ENCODE data around the gene FAM78A.

The FAM78A gene

DNA sequence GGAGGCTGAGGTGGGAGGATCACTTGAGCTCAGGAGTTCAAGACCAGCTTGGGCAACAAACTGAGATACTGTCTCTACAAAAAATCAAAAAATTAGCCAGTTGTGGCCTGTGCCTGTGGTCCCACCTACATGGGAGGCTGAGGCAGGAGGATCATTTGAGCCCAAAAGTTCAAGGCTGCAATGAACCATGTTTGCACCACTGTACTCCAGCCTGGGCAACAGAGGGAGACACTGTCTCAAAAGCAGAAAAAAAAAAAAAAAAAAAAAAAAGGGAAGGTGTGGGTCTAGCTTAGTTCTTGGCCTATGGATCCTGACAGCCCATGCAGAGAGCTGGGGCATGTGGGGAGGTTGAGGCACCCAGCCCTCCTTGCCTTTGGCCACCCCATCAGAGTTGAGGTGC lies 24.1 kb upstream of the FAM78A start:
- no peak overlapping the region for H3K4me3 ChIP-seq (ENCODE audit: low read depth, low read length)
- no peaks in the 10 kb centered on the region for H3K79me2 ChIP-seq (ENCODE audit: control insufficient read depth, insufficient read depth, low read length, unreplicated experiment)
- no peak overlapping the region for H3K27ac ChIP-seq (ENCODE audit: low read depth, low read length)
- H3K36me3 ChIP-seq (ENCODE audit: insufficient read depth, low read length): no peaks in the 10 kb centered on the region
- H3K4me1 ChIP-seq (ENCODE audit: control insufficient read depth, insufficient read depth, low read length, unreplicated experiment): no peaks in the 10 kb centered on the region
- H3K27me3 ChIP-seq (ENCODE audit: insufficient read depth, low read length): no peaks in the 10 kb centered on the region
- H2AFZ ChIP-seq (ENCODE audit: low read length, unreplicated experiment): no peak overlapping the region

DNA sequence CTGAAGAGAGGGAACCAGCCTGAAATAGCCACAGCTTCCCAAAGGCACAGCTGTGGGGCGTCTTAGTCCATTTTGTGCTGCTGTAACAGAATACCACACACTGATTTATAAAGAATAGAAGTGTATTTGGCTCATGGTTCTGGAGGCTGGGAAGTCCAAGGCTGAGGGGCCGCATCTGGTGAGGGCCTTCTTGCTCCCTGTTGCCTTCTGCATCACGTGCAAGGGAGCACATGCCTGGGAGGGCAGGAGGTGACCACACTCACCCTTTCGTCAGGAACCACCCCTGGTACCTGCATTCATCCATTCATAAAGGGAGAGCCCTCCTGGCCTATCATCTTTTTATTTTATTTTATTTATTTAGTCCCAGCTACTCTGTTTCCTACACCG lies 23.6 kb upstream of the FAM78A start:
- Histone ChIP-seq H3K4me1 (ENCODE audit: control insufficient read depth, insufficient read depth, low read length, unreplicated experiment) (no peaks in the 10 kb centered on the region), H3K4me3 (ENCODE audit: low read depth, low read length) (no peak overlapping the region), H2AFZ (ENCODE audit: low read length, unreplicated experiment) (no peak overlapping the region), H3K36me3 (ENCODE audit: insufficient read depth, low read length) (no peaks in the 10 kb centered on the region), H3K27me3 (ENCODE audit: insufficient read depth, low read length) (no peaks in the 10 kb centered on the region), H3K27ac (ENCODE audit: low read depth, low read length) (no peak overlapping the region), H3K79me2 (ENCODE audit: control insufficient read depth, insufficient read depth, low read length, unreplicated experiment) (no peaks in the 10 kb centered on the region)

DNA sequence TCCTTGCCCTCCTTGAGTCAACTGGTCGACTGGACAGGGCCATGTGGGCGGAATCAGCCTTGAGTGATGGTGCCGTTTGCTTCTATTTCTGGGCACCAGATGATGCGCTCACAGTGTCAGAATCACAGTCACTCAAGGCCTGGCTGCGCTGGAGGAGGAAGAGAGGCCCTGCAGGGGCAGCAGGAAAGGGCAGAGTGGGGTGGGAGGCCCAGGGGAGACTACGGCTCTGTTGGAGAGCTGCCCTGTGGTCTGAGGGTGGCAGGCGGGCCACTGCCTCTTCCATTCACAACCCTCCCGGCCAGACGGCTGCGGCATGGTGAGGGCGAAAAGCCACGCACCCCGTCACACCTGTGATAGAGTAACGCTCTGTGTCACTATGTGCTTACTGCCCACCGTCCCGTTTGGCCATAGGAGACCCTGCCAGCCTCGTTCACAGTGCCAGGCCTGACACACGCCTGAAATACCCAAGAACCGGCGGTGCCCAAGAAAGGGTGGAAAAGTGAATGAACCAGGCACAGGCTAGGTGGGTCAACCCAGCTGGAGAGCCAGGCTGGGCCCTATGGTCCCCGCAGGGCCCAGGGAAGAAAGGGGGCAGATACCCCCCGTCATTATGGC lies 23.1 kb upstream of the FAM78A start:
- Histone ChIP-seq H3K4me1 (ENCODE audit: control insufficient read depth, insufficient read depth, low read length, unreplicated experiment) (no peaks in the 10 kb centered on the region), H3K36me3 (ENCODE audit: insufficient read depth, low read length) (no peaks in the 10 kb centered on the region), H2AFZ (ENCODE audit: low read length, unreplicated experiment) (no peak overlapping the region), H3K79me2 (ENCODE audit: control insufficient read depth, insufficient read depth, low read length, unreplicated experiment) (no peaks in the 10 kb centered on the region), H3K27ac (ENCODE audit: low read depth, low read length) (no peak overlapping the region), H3K4me3 (ENCODE audit: low read depth, low read length) (no peak overlapping the region), H3K27me3 (ENCODE audit: insufficient read depth, low read length) (no peaks in the 10 kb centered on the region)

DNA sequence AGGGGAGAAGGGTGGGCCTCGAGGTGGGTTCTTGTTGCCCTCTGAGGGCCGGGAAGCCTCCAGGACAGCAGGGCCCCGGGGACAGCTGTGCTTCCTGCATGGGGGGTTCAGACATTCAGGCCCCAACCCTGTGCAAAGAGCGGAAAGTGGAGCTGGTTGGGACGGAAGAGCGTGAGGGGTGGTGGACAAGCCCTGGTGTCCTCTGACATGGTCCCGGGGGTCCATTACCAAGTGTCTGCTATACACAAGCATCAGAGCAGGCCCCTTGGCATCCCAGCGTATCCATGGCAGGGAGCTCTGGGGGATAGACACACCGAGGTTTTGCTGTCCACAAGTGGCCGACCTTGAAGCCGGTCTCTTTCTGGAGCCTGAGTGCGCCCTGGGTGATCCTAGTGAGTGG lies 22.5 kb upstream of the FAM78A start:
- Histone ChIP-seq H3K27me3 (ENCODE audit: insufficient read depth, low read length) (no peaks in the 10 kb centered on the region), H3K4me1 (ENCODE audit: control insufficient read depth, insufficient read depth, low read length, unreplicated experiment) (no peaks in the 10 kb centered on the region), H3K27ac (ENCODE audit: low read depth, low read length) (no peak overlapping the region), H2AFZ (ENCODE audit: low read length, unreplicated experiment) (no peak overlapping the region), H3K36me3 (ENCODE audit: insufficient read depth, low read length) (no peaks in the 10 kb centered on the region), H3K4me3 (ENCODE audit: low read depth, low read length) (no peak overlapping the region), H3K79me2 (ENCODE audit: control insufficient read depth, insufficient read depth, low read length, unreplicated experiment) (no peaks in the 10 kb centered on the region)

DNA sequence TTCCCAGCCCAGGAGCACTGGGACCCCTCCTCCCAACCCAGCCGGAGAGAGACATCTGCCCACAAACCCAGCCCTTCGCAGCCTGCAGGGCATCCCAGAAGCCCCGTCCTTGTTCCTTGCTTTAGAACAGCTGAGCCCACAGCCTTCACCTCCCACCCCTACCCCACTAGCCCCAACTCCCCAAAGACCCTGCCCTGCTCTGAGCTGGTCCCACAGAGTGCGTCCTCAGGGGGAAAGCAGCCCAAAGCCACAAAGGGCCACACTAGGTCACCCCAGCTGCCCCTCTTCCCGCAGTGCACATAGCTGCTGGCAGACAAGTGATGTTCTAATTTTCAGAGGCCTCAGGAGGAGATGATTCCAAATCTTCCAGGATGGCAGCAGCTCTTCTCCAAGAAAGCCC lies 22.0 kb upstream of the FAM78A start:
- Histone ChIP-seq H3K79me2 (ENCODE audit: control insufficient read depth, insufficient read depth, low read length, unreplicated experiment) (no peaks in the 10 kb centered on the region), H3K4me1 (ENCODE audit: control insufficient read depth, insufficient read depth, low read length, unreplicated experiment) (no peaks in the 10 kb centered on the region), H2AFZ (ENCODE audit: low read length, unreplicated experiment) (no peak overlapping the region), H3K4me3 (ENCODE audit: low read depth, low read length) (no peak overlapping the region), H3K27me3 (ENCODE audit: insufficient read depth, low read length) (no peaks in the 10 kb centered on the region), H3K27ac (ENCODE audit: low read depth, low read length) (no peak overlapping the region), H3K36me3 (ENCODE audit: insufficient read depth, low read length) (no peaks in the 10 kb centered on the region)

DNA sequence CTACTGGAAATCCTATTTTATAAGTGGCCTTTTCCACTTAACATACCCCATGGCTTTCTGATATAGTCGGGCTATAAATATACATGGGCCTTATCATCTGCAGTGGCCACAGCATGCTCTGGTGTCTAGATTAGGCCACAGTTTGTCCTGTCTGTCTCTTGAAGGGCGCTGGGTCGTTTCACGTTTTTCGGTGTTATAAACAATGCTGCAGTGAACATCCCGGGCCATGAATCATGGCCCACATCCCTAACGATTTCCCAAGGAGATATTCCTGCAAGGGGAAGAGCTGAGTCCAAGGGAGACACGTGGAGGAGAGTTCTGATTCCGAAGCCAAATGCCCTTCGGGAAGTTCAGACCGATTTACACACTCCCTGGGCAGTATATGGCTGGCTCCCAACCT lies 21.6 kb upstream of the FAM78A start:
- Histone ChIP-seq H3K4me3 (ENCODE audit: low read depth, low read length) (no peak overlapping the region), H2AFZ (ENCODE audit: low read length, unreplicated experiment) (no peak overlapping the region), H3K79me2 (ENCODE audit: control insufficient read depth, insufficient read depth, low read length, unreplicated experiment) (no peaks in the 10 kb centered on the region), H3K27ac (ENCODE audit: low read depth, low read length) (no peak overlapping the region), H3K4me1 (ENCODE audit: control insufficient read depth, insufficient read depth, low read length, unreplicated experiment) (no peaks in the 10 kb centered on the region), H3K36me3 (ENCODE audit: insufficient read depth, low read length) (0 out of 2 replicates have a peak, but pooled peaks cover 2% of the 10 kb centered on the region), H3K27me3 (ENCODE audit: insufficient read depth, low read length) (no peaks in the 10 kb centered on the region)

DNA sequence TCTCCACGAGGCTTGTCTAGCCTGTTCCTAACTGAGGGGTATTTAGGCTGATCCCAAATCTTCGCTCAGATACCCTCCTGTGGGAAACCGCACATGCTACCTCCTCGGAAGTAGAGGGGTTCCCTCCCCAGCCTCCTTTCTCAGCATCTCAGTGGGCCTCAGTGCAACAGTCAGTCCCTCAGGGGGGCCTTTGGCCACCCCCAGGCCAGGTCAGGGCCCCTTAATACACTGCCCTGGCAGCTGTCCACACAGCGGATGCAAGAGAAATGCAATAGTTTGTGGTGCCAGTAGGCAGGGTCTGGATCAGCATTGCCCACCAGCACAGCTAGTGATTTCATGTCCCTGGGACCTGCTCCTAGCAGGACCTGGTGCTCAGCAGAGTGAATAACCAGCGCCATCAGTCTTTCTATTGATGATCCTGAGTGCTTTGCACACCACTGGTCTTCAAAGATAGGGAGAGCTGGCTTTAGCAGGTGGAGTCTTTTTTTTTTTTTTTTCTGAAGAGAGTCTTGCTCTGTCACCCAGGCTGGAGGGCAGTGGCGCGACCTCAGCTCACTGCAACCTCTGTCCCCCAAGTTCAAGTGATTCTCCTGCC lies 20.7 kb upstream of the FAM78A start:
- Histone ChIP-seq H3K36me3 (ENCODE audit: insufficient read depth, low read length) (0 out of 2 replicates have a peak, but pooled peaks cover 5% of the 10 kb centered on the region), H3K4me3 (ENCODE audit: low read depth, low read length) (no peak overlapping the region), H2AFZ (ENCODE audit: low read length, unreplicated experiment) (no peak overlapping the region), H3K79me2 (ENCODE audit: control insufficient read depth, insufficient read depth, low read length, unreplicated experiment) (peaks cover 8% of the 10 kb centered on the region), H3K27ac (ENCODE audit: low read depth, low read length) (no peak overlapping the region), H3K27me3 (ENCODE audit: insufficient read depth, low read length) (no peaks in the 10 kb centered on the region), H3K4me1 (ENCODE audit: control insufficient read depth, insufficient read depth, low read length, unreplicated experiment) (no peaks in the 10 kb centered on the region)

DNA sequence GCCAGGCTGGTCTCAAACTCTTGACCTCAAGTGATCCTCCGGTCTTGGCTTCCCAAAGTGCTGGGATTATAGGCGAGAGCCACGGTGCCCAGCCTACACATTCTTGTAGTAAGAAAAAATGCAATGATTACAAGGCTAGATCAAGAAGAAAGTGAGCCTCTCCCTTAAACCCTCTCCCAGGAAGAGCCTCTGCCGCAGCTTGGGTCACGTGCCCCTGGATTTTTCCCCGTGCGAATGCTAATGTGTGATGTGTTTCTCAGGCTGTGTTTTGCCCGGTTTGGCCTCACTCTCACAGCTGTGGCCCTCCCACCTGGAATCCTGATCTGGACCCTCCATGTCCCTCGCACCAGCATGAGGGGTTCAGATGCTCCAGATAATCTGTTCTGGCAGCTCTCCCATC lies 20.1 kb upstream of the FAM78A start:
- Histone ChIP-seq H3K4me3 (ENCODE audit: low read depth, low read length) (no peak overlapping the region), H3K27me3 (ENCODE audit: insufficient read depth, low read length) (no peaks in the 10 kb centered on the region), H3K36me3 (ENCODE audit: insufficient read depth, low read length) (0 out of 2 replicates have a peak, but pooled peaks cover 5% of the 10 kb centered on the region), H3K4me1 (ENCODE audit: control insufficient read depth, insufficient read depth, low read length, unreplicated experiment) (no peaks in the 10 kb centered on the region), H3K27ac (ENCODE audit: low read depth, low read length) (no peak overlapping the region), H2AFZ (ENCODE audit: low read length, unreplicated experiment) (no peak overlapping the region), H3K79me2 (ENCODE audit: control insufficient read depth, insufficient read depth, low read length, unreplicated experiment) (peaks cover 12% of the 10 kb centered on the region)

DNA sequence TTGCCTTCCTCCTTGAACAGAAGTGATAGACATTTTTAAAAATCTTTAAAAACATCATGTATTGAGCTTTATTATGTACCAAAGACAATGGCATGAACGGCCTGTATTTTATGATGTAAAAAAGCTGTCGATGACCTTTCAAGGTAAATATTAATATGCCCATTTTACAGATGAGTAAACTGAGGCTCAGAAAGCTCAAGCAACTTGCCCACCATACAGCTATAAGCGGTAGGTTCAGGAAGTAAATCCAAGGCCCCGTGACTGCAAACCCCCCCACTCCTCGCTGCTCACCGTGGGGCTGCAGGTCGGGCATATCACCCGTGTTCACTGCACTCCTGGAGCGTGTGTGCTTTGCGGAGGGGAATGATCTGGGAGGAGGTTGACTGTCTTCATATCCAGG lies 16.6 kb upstream of the FAM78A start:
- Histone ChIP-seq H3K36me3 (ENCODE audit: insufficient read depth, low read length) (0 out of 2 replicates have a peak, but pooled peaks cover 5% of the 10 kb centered on the region), H3K27ac (ENCODE audit: low read depth, low read length) (no peak overlapping the region), H3K4me3 (ENCODE audit: low read depth, low read length) (no peak overlapping the region), H2AFZ (ENCODE audit: low read length, unreplicated experiment) (no peak overlapping the region), H3K79me2 (ENCODE audit: control insufficient read depth, insufficient read depth, low read length, unreplicated experiment) (peaks cover 28% of the 10 kb centered on the region), H3K27me3 (ENCODE audit: insufficient read depth, low read length) (no peaks in the 10 kb centered on the region), H3K4me1 (ENCODE audit: control insufficient read depth, insufficient read depth, low read length, unreplicated experiment) (peaks cover 6% of the 10 kb centered on the region)

DNA sequence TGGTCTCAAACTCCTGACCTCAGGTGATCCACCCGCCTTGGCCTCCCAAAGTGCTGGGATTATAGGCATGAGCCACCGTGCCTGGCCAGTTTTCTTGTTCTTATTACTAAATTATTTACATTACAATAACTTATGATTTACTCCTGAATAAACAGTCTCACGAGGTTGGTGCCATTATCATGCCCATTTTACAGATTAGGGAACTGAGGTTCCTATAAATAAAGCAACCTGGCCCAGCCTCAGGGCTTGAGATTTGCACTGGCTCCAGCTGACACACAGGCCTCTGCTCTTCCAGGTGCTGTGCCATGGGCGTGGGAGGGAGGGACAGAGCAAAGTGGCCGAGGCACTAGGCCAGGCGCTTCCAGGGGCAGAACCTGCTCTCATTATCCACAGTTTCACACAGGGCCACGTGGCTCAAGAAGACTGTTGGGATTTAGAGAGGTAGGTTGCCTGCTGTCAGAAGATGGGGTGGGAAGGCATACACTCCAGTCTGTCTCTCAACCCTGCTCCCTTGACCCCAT lies 15.5 kb upstream of the FAM78A start:
- peaks cover 28% of the 10 kb centered on the region for H3K79me2 ChIP-seq (ENCODE audit: control insufficient read depth, insufficient read depth, low read length, unreplicated experiment)
- H3K36me3 ChIP-seq (ENCODE audit: insufficient read depth, low read length): 0 out of 2 replicates have a peak, but pooled peaks cover 5% of the 10 kb centered on the region
- no peak overlapping the region for H3K27ac ChIP-seq (ENCODE audit: low read depth, low read length)
- H3K27me3 ChIP-seq (ENCODE audit: insufficient read depth, low read length): no peaks in the 10 kb centered on the region
- no peak overlapping the region for H2AFZ ChIP-seq (ENCODE audit: low read length, unreplicated experiment)
- no peak overlapping the region for H3K4me3 ChIP-seq (ENCODE audit: low read depth, low read length)
- peaks cover 6% of the 10 kb centered on the region for H3K4me1 ChIP-seq (ENCODE audit: control insufficient read depth, insufficient read depth, low read length, unreplicated experiment)

DNA sequence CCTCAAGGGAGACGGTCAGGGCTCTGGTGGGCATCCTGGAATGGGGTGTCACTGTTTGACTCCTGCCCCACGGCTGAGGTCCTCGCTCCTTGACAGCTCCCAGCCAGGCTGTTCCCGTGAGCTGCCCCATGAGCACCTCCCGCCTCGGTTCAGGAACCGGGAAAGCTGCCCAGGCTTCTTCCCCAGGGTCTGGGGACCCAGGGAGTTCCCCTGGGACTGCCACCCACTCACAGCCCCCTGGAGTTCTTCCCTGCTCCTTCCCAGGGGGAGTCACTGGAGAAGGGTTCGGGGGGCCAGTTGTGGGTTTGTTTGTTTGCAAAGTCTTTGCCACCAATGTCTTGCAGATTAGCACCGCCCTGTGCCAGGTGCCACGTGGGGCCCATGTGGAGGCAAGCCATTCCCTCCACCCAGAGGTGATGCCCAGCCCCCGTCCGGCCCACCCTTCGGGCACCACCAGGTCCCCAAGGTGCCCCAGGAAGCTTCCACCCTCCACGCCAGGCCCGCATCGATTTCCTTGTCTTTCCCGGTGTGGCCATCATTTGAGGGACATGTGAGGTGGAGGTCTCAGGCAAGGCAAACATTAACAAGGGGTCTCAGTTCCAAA lies 14.6 kb upstream of the FAM78A start:
- Histone ChIP-seq H3K27ac (ENCODE audit: low read depth, low read length) (no peak overlapping the region), H3K27me3 (ENCODE audit: insufficient read depth, low read length) (no peaks in the 10 kb centered on the region), H3K4me3 (ENCODE audit: low read depth, low read length) (peak overlapping the region; percentile 85), H3K79me2 (ENCODE audit: control insufficient read depth, insufficient read depth, low read length, unreplicated experiment) (peaks cover 28% of the 10 kb centered on the region), H2AFZ (ENCODE audit: low read length, unreplicated experiment) (peak overlapping the region; percentile 84), H3K4me1 (ENCODE audit: control insufficient read depth, insufficient read depth, low read length, unreplicated experiment) (peaks cover 6% of the 10 kb centered on the region), H3K36me3 (ENCODE audit: insufficient read depth, low read length) (0 out of 2 replicates have a peak, but pooled peaks cover 5% of the 10 kb centered on the region)

Measured in ACC112 (cell line).